CD14-positive monocyte (primary cell): ENCODE data around the gene ZNF598. TPM values are rescaled to one million over a fixed set of nuclear protein-coding genes. Genes with fewer than 3 reads are reported as not detected.

ENCODE experiments used
- DNase-seq, 3 donors: peaks; one replicate each; pipeline ENCODE4 v3.0.0-alpha.2; 2011 to 2022
- H2AFZ ChIP-seq: 2 replicates; pipeline ENCODE4 v1.6.0; 2012; ENCODE audit warnings: mild to moderate bottlenecking, low read depth, low read length, inconsistent platforms; ENCODE audit not compliant: insufficient read depth, poor library complexity, severe bottlenecking
- H3K27ac ChIP-seq, 2 donors: 1 replicate in 1 of 2; 2 replicates in 1 of 2; pipeline ENCODE4 v1.5.1; 2012 to 2013; ENCODE audit warnings: low read length in 2 of 2, control low read depth in 1 of 2, inconsistent platforms in 1 of 2, low read depth in 1 of 2, mild to moderate bottlenecking in 1 of 2
- H3K27me3 ChIP-seq, 2 donors: one replicate each; pipeline versions ENCODE4 v1.6.0 to v1.6.1; 2011 to 2013; ENCODE audit warnings: low read length in 2 of 2; ENCODE audit not compliant: control insufficient read depth in 2 of 2, insufficient read depth in 2 of 2
- H3K36me3 ChIP-seq, 2 donors: replicated peaks in 1 of 2; 1 replicate in 1 of 2; 2 replicates in 1 of 2; pipeline versions ENCODE4 v1.5.1 to v1.6.1; 2012 to 2013; ENCODE audit warnings: low read length in 2 of 2, control low read depth in 1 of 2, inconsistent platforms in 1 of 2, mild to moderate bottlenecking in 1 of 2; ENCODE audit not compliant: insufficient read depth in 2 of 2, control insufficient read depth in 1 of 2
- H3K4me1 ChIP-seq, 2 donors: 1 replicate in 1 of 2; 2 replicates in 1 of 2; pipeline versions ENCODE4 v1.5.1 to v1.6.1; 2012 to 2013; ENCODE audit warnings: low read length in 2 of 2, control low read depth in 1 of 2, inconsistent platforms in 1 of 2, mild to moderate bottlenecking in 1 of 2, moderate library complexity in 1 of 2; ENCODE audit not compliant: insufficient read depth in 2 of 2, control insufficient read depth in 1 of 2
- H3K4me2 ChIP-seq: replicated peaks from 2 replicates; pipeline ENCODE3; 2012; ENCODE audit warnings: low read length, moderate library complexity, mild to moderate bottlenecking; ENCODE audit not compliant: poor library complexity, severe bottlenecking; ENCODE audit errors: extremely low read depth
- H3K4me3 ChIP-seq, 3 experiments: fragments of 200-600 bp in 1 of 3; sonication (generic) in 1 of 3; replicated peaks in 1 of 3; 1 replicate in 2 of 3; 2 replicates in 1 of 3; pipeline ENCODE4 v1.5.1; 2011 to 2013; ENCODE audit warnings: low read length in 3 of 3, mild to moderate bottlenecking in 3 of 3, control low read depth in 2 of 3, low read depth in 2 of 3, inconsistent platforms in 1 of 3, moderate library complexity in 1 of 3
- H3K79me2 ChIP-seq: 2 replicates; pipeline ENCODE4 v1.6.0; 2012; ENCODE audit warnings: mild to moderate bottlenecking, control low read depth, inconsistent platforms, low read length, moderate library complexity; ENCODE audit not compliant: insufficient read depth
- H3K9ac ChIP-seq: 2 replicates; pipeline ENCODE4 v1.6.0; 2017; ENCODE audit warnings: low read length, mild to moderate bottlenecking; ENCODE audit not compliant: insufficient read depth, poor library complexity, severe bottlenecking
- H3K9me3 ChIP-seq, 2 donors: replicated peaks in 1 of 2; 1 replicate in 1 of 2; 2 replicates in 1 of 2; pipeline versions ENCODE4 v1.5.1 to v1.6.1; 2012 to 2013; ENCODE audit warnings: low read length in 2 of 2, control low read depth in 1 of 2; ENCODE audit not compliant: control insufficient read depth in 1 of 2, insufficient read depth in 1 of 2
- H4K20me1 ChIP-seq: 2 replicates; pipeline ENCODE4 v1.6.0; 2012; ENCODE audit warnings: mild to moderate bottlenecking, low read length, control low read depth, moderate library complexity; ENCODE audit not compliant: insufficient read depth
- H3K27ac Mint-ChIP-seq, 7 donors: one replicate each; pipeline ENCODE4 v1.8.0; 2020; ENCODE audit warnings: mild to moderate bottlenecking in 7 of 7, mixed read lengths in 7 of 7, moderate library complexity in 6 of 7, inconsistent platforms in 2 of 7
- H3K27me3 Mint-ChIP-seq, 3 donors: one replicate each; pipeline ENCODE4 v1.8.0; 2021 to 2022; ENCODE audit warnings: low read depth in 3 of 3, mild to moderate bottlenecking in 3 of 3, mixed read lengths in 3 of 3, moderate library complexity in 3 of 3, inconsistent platforms in 1 of 3
- H3K36me3 Mint-ChIP-seq, 2 donors: one replicate each; pipeline ENCODE4 v1.8.0; 2020; ENCODE audit warnings: mixed read lengths in 2 of 2, inconsistent platforms in 1 of 2, mild to moderate bottlenecking in 1 of 2
- H3K4me1 Mint-ChIP-seq: one replicate; pipeline ENCODE4 v1.8.0; 2020; ENCODE audit warnings: mild to moderate bottlenecking, mixed read lengths
- H3K4me3 Mint-ChIP-seq, 2 donors: one replicate each; pipeline ENCODE4 v1.8.0; 2020; ENCODE audit warnings: mild to moderate bottlenecking in 2 of 2, mixed read lengths in 2 of 2, moderate library complexity in 1 of 2
- H3K9me3 Mint-ChIP-seq, 7 donors: one replicate each; pipeline ENCODE4 v1.8.0; 2020 to 2022; ENCODE audit warnings: mixed read lengths in 7 of 7, mild to moderate bottlenecking in 6 of 7, moderate library complexity in 6 of 7, inconsistent platforms in 2 of 7
- WGBS: methylation state at CpG from one replicate; pipeline ENCODE4 v1.1.5; 2013; ENCODE audit warnings: missing lambda C conversion rate; ENCODE audit not compliant: insufficient coverage; 5-methylcytosine and 5-hydroxymethylcytosine counted together
- intact Hi-C, 2 donors: fragments of 100-400 bp; cut with micrococcal nuclease; formaldehyde crosslinking; loops; one replicate each; pipeline versions ENCODE4 v1.15.0 to v1.15.1; 2023
- polyA plus RNA-seq, 3 donors: library from polyadenylated mRNA; depleted of rRNA in 1 of 3; unstranded in 2 of 3; stranded (reverse) in 1 of 3; fragments of 300-500 nt in 2 of 3; fragments of >200 nt in 1 of 3; fragmentation: Illumina TruSeq in 2 of 3; gene quantifications; 1 replicate in 2 of 3; 2 replicates in 1 of 3; pipeline ENCODE4 v1.2.3, GENCODE V29; 2012 to 2021
- TF ChIP-seq, protein P1 (sequence below): fragments of 200-600 bp; IDR thresholded peaks from one replicate; pipeline ENCODE4 v1.8.0; 2022; ENCODE audit warnings: antibody characterized with exemption, mild to moderate bottlenecking

ZNF598 gene
- polyA plus RNA-seq, 3 donors, result 1.4 to 42.1 (median 1.5) TPM

DNA sequence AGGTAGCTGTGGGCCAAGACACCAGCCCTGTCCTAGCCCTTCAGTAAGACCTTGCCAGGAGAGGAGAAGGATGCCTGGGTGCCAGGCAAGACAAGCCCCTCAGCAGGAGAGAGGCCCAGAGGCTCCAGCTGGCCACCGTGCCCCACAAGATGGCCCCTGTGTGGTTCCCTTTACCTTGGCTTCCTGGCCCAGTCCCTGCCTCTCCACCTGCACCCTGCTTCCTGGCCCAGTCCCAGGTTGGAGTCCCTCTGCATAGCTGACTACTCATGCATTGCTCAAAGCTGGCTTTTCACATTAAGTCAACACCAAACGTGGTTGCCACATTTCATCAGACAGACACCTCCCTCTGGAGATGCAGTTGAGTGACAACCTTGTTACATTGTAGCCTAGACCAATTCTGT, 15.9 kb downstream of the ZNF598 start:
- intact Hi-C loops, result loop anchor here in 1 of 2 donors (2.0 kb wide), 1 partner anchor 51 kb away; the partner anchor contains the start of gene MSRB1
- peak overlapping the region in 1 of 7 donors; percentile 30 for H3K27ac Mint-ChIP-seq
- peaks cover 14% of the 10 kb centered on the region for H3K4me1 Mint-ChIP-seq
- peaks cover 2% of the 10 kb centered on the region for H4K20me1 ChIP-seq
- peaks cover 24 to 40% (median 33%) of the 10 kb centered on the region in 3 donors for H3K27me3 Mint-ChIP-seq
- peaks cover 13 to 21% of the 10 kb centered on the region in 2 donors for H3K36me3 ChIP-seq
- no peak overlapping the region for H3K27ac ChIP-seq
- no peak overlapping the region for H3K4me3 Mint-ChIP-seq
- no peak overlapping the region for H2AFZ ChIP-seq
- H3K4me2 ChIP-seq, result no peak overlapping the region
- H3K9ac ChIP-seq, result no peak overlapping the region
- H3K36me3 Mint-ChIP-seq, result peaks cover 24 to 31% of the 10 kb centered on the region in 2 donors
- H3K9me3 Mint-ChIP-seq, result peaks cover 0 to 15% (median 11%) of the 10 kb centered on the region in 7 donors
- TF ChIP-seq, protein P1, sequence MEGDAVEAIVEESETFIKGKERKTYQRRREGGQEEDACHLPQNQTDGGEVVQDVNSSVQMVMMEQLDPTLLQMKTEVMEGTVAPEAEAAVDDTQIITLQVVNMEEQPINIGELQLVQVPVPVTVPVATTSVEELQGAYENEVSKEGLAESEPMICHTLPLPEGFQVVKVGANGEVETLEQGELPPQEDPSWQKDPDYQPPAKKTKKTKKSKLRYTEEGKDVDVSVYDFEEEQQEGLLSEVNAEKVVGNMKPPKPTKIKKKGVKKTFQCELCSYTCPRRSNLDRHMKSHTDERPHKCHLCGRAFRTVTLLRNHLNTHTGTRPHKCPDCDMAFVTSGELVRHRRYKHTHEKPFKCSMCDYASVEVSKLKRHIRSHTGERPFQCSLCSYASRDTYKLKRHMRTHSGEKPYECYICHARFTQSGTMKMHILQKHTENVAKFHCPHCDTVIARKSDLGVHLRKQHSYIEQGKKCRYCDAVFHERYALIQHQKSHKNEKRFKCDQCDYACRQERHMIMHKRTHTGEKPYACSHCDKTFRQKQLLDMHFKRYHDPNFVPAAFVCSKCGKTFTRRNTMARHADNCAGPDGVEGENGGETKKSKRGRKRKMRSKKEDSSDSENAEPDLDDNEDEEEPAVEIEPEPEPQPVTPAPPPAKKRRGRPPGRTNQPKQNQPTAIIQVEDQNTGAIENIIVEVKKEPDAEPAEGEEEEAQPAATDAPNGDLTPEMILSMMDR, result no peak
- H3K4me3 ChIP-seq, result no peak overlapping the region
- 100% methylated on average over 1 of the region's 2 CpGs for WGBS
- H3K4me1 ChIP-seq, result peaks cover 18% of the 10 kb centered on the region in 2 donors
- peaks cover 6 to 8% of the 10 kb centered on the region in 2 donors for H3K9me3 ChIP-seq
- DNase-seq, result peak in 1 of 3 donors; percentile 44
- H3K27me3 ChIP-seq, result peaks cover 20 to 25% of the 10 kb centered on the region in 2 donors
- H3K79me2 ChIP-seq, result no peaks in the 10 kb centered on the region

DNA sequence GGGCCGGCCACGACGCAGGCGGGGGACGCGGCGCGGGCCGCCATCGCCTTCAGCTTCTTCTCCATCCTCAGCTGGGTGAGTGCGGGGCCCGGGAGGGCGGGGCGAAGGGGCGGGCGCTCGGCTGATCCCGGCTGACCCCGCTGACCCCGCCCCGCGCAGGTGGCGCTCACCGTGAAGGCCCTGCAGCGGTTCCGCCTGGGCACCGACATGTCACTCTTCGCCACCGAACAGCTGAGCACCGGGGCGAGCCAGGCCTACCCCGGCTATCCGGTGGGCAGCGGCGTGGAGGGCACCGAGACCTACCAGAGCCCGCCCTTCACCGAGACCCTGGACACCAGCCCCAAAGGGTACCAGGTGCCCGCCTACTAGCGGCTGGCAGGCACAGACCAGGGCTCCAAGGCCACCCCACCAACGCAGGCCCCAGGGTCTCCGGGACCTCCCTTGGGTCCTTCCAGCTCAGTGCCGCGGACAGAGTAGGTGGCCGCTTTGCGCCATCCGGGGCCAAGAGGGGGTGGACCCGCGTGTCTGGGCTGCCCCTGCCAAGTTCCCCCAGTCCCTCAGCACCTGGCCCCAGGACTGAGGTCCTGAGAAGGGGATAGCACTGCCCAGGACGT, 16.8 kb downstream of the ZNF598 start:
- peaks cover 2% of the 10 kb centered on the region for H4K20me1 ChIP-seq
- Mint-ChIP-seq H3K9me3 (peaks cover 0 to 16% (median 11%) of the 10 kb centered on the region in 7 donors), H3K4me3 (no peak overlapping the region), H3K36me3 (peaks cover 17 to 26% of the 10 kb centered on the region in 2 donors), H3K27me3 (peaks cover 33 to 49% (median 42%) of the 10 kb centered on the region in 3 donors), H3K4me1 (peaks cover 14% of the 10 kb centered on the region), H3K27ac (no peak overlapping the region)
- peaks cover 7 to 8% of the 10 kb centered on the region in 2 donors for H3K9me3 ChIP-seq
- peaks cover 20 to 33% of the 10 kb centered on the region in 2 donors for H3K27me3 ChIP-seq
- intact Hi-C loops, result loop anchor here in 1 of 2 donors (2.0 kb wide), 1 partner anchor 50 kb away; the partner anchor contains the start of gene MSRB1
- no peak for DNase-seq
- TF ChIP-seq, protein P1, result no peak
- H3K4me2 ChIP-seq, result no peak overlapping the region
- H3K27ac ChIP-seq, result no peak overlapping the region
- H2AFZ ChIP-seq, result peak overlapping the region; percentile 63
- no peaks in the 10 kb centered on the region for H3K79me2 ChIP-seq
- H3K9ac ChIP-seq, result no peak overlapping the region
- H3K4me3 ChIP-seq, result no peak overlapping the region
- WGBS, result 55% methylated on average over 50 of the region's 50 CpGs
- H3K36me3 ChIP-seq, result peaks cover 5 to 12% of the 10 kb centered on the region in 2 donors
- H3K4me1 ChIP-seq, result peaks cover 18% of the 10 kb centered on the region in 2 donors
